Measurements from ENCODE around the gene SAMSN1.

SAMSN1 gene

DNA sequence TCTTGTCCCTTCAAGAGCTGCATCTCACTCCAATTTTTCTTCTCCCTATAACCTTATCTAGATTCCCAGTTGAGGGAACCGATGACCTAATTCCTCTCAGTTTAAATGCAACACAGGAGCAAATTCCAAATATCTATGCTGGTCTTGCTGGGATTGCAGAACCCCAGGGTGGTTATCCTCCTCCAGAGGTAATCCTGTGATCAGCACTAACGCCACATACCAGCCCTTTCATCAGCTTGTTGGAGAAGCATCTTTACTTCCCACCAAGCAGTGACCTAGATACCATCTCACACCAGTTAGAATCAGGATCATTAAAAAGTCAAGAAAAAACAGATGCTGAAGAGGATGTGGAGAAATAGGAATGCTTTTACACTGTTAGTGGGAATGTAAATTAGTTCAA lies 52.4 kb downstream of the SAMSN1 start:
- no peaks in the 10 kb centered on the region for H3K27me3 ChIP-seq (ENCODE audit: control insufficient read depth, insufficient read depth, low read length)
- no peaks in the 10 kb centered on the region for H3K36me3 ChIP-seq (ENCODE audit: control insufficient read depth, low read depth, low read length)
- H3K9me3 ChIP-seq (ENCODE audit: control insufficient read depth, low read depth, low read length) = no peaks in the 10 kb centered on the region
- H3K4me3 ChIP-seq (ENCODE audit: low read length) = no peak overlapping the region
- H3K4me1 ChIP-seq (ENCODE audit: control insufficient read depth, low read depth, low read length) = peaks cover 5% of the 10 kb centered on the region
- H3K9ac ChIP-seq (ENCODE audit: low read length) = no peak overlapping the region
- H3K27ac ChIP-seq (ENCODE audit: low read length) = no peak overlapping the region

DNA sequence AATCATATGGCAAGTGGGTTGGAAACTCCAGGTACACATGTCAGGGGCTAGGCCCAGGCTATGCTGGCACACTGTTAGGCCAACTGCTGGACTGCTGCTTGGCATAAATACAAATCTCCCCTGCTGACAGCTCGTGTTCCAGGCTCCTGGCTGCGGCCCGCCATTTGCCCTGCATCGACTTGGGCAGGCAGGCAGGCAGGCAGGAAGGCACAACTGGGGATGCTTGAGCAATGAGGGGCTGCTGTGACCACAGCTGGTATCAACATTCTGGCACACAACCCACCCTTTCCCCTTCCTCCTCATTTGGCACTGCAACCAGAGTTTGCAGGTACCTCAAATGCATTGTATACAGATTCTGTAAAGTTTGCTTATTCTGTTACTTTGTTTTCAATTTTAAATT lies 53.2 kb downstream of the SAMSN1 start:
- Histone ChIP-seq H3K4me1 (ENCODE audit: control insufficient read depth, low read depth, low read length) (peaks cover 2% of the 10 kb centered on the region), H3K9me3 (ENCODE audit: control insufficient read depth, low read depth, low read length) (no peaks in the 10 kb centered on the region), H3K27me3 (ENCODE audit: control insufficient read depth, insufficient read depth, low read length) (no peaks in the 10 kb centered on the region), H3K9ac (ENCODE audit: low read length) (no peak overlapping the region), H3K4me3 (ENCODE audit: low read length) (no peak overlapping the region), H3K27ac (ENCODE audit: low read length) (no peak overlapping the region), H3K36me3 (ENCODE audit: control insufficient read depth, low read depth, low read length) (no peaks in the 10 kb centered on the region)

DNA sequence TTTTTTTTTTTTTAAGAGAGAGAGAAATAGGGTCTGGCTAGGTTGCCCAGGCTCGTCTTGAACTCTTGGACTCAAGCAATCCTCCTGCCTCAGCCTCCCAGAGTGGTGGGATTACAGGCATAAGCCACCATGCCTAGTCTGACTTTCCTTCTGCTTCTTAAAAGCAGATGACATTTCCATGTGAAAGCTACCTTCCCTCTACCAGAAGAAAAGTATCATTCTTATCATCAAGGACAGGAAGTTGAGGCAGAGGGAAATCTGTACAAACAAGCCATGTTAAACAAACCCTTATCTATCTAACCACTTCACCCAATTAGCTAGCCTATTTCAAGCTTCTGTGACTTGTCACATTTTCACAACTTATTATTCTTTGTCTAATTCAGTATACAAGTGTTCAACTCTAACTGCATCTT lies 54.8 kb downstream of the SAMSN1 start:
- Histone ChIP-seq H3K4me3 (ENCODE audit: low read length) (no peak overlapping the region), H3K9ac (ENCODE audit: low read length) (no peak overlapping the region), H3K27ac (ENCODE audit: low read length) (no peak overlapping the region), H3K9me3 (ENCODE audit: control insufficient read depth, low read depth, low read length) (no peaks in the 10 kb centered on the region), H3K27me3 (ENCODE audit: control insufficient read depth, insufficient read depth, low read length) (no peaks in the 10 kb centered on the region), H3K36me3 (ENCODE audit: control insufficient read depth, low read depth, low read length) (no peaks in the 10 kb centered on the region), H3K4me1 (ENCODE audit: control insufficient read depth, low read depth, low read length) (no peaks in the 10 kb centered on the region)

DNA sequence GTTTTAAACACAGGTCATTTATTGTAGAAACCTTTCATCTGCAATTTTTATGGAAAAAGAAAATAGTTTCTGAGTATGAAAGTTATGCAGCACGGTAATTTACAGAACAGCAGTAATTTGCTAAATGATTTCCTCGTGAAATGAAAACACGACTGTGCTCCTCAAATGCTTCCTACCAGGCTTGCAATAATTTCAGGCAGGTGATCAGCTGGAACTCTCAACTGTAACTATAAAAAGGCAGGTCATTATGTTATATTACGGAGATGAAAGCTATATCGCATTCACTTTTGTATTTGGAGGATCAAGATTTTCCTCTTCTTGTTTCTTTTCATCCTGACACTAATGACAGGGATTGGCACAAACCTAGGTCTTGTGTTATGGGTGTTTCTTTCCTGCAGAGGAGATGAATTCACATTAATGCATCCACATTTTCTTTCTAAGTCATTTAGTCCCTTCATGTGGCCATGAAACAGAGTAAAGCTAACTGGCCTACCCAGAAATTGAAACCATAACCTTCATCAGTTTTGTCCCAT lies 57.4 kb downstream of the SAMSN1 start:
- Histone ChIP-seq H3K9ac (ENCODE audit: low read length) (no peak overlapping the region), H3K27me3 (ENCODE audit: control insufficient read depth, insufficient read depth, low read length) (no peaks in the 10 kb centered on the region), H3K4me3 (ENCODE audit: low read length) (no peak overlapping the region), H3K9me3 (ENCODE audit: control insufficient read depth, low read depth, low read length) (no peaks in the 10 kb centered on the region), H3K27ac (ENCODE audit: low read length) (no peak overlapping the region), H3K36me3 (ENCODE audit: control insufficient read depth, low read depth, low read length) (no peaks in the 10 kb centered on the region), H3K4me1 (ENCODE audit: control insufficient read depth, low read depth, low read length) (no peaks in the 10 kb centered on the region)

DNA sequence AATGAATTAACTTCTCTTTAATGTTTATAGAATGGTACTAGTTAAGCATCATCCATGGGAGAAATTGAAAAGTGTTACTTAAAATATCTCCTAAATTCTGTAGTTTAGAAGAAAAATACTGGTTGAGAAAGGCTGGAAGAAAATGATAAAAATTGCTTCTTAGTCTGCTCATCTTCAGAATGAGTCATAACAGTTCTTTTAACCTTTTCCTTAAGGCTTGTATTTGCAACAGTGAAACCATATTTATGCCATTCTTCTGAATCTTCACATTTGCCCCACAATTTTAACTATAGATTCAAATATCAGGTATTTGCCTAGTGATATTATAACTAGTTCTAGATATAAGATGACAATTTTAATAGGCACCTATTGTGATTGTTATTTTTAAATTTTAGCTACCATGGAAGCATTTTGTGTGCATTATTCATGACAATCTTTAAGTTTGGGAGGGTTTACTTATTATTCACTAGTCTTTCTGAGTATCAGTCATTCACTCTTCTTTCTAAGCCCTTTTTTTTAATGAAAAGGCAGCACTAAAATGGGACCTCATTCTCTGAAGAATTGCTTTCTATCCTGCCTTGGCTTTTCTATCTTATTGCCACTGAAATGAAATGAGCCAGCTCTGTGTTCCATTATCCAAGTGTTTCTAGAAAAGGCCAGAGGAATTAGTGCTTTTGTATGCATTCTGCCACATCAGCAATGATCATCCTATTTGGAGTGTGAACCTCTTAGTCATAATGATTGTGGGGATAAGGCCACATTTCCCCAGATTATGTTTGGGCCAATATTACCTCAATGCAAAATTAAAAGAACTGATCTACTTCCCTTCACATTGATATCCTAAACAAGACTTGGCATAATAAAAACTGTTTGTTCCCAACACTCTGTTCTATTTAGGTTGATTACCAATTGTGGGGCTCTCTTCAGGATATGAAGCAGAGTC lies 58.4 kb downstream of the SAMSN1 start:
- H3K4me1 ChIP-seq (ENCODE audit: control insufficient read depth, low read depth, low read length) = no peaks in the 10 kb centered on the region
- no peaks in the 10 kb centered on the region for H3K27me3 ChIP-seq (ENCODE audit: control insufficient read depth, insufficient read depth, low read length)
- H3K4me3 ChIP-seq (ENCODE audit: low read length) = no peak overlapping the region
- H3K9ac ChIP-seq (ENCODE audit: low read length) = no peak overlapping the region
- H3K9me3 ChIP-seq (ENCODE audit: control insufficient read depth, low read depth, low read length) = no peaks in the 10 kb centered on the region
- H3K36me3 ChIP-seq (ENCODE audit: control insufficient read depth, low read depth, low read length) = no peaks in the 10 kb centered on the region
- H3K27ac ChIP-seq (ENCODE audit: low read length) = no peak overlapping the region

DNA sequence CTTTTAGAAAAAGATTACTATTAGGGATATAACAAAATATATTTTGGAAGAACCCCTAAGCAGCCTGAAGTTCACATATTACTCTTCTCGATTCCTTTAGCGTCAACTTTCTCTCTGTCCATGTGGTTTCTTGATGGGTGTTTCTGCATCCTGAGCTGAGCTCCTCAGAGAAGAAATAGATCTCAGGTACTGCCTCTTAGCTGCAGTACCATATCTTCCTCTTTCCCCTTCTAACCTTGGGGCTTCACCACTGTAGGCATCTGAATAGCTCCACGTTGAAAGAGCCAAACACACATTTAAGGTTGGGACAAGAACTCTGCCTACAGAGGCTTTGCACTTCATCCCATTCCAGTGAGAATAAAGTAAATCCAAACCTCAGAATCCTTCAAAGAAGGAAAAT lies 59.2 kb downstream of the SAMSN1 start:
- H3K9me3 ChIP-seq (ENCODE audit: control insufficient read depth, low read depth, low read length) = no peaks in the 10 kb centered on the region
- H3K4me3 ChIP-seq (ENCODE audit: low read length) = no peak overlapping the region
- no peak overlapping the region for H3K9ac ChIP-seq (ENCODE audit: low read length)
- no peaks in the 10 kb centered on the region for H3K27me3 ChIP-seq (ENCODE audit: control insufficient read depth, insufficient read depth, low read length)
- H3K4me1 ChIP-seq (ENCODE audit: control insufficient read depth, low read depth, low read length) = no peaks in the 10 kb centered on the region
- no peaks in the 10 kb centered on the region for H3K36me3 ChIP-seq (ENCODE audit: control insufficient read depth, low read depth, low read length)
- no peak overlapping the region for H3K27ac ChIP-seq (ENCODE audit: low read length)

DNA sequence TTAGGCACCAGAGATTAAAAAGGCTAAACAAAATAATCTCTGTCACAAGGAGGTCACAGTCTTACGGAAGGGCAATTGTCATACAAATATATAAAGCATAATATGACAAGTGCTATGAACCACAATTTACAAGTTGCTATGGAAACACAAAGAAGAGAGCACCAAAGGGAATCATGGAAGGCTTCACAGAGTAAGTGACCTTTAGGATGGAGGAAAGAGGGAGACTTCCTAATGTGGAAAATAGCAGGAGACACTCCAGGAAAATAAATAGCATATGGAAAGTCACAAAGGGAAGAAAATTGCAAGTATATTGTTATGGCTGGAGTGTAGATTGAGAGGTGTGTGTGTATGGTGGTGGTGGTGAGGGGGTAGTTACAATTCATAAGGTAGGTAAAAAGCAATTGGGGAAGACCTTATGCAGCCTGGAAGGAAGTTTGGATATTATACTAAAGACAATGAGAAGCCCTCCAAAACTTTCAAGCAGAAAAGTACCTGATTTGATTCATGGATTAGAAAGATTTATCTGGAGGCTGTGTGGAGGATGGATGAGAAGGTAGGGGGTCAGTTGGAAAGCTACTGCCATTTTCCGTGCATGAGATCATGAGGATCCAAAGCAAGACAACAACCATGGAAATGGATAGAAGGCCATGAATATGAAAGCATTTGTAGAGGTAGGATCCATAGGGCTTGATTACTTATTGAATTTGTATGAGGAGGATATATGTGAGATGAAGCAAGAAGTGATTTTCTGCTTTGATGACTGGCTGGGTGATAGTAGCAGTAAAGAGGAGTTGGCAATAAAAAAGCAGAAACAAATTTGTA lies 61.7 kb downstream of the SAMSN1 start:
- H3K9me3 ChIP-seq (ENCODE audit: control insufficient read depth, low read depth, low read length) = no peaks in the 10 kb centered on the region
- H3K4me3 ChIP-seq (ENCODE audit: low read length) = no peak overlapping the region
- no peak overlapping the region for H3K27ac ChIP-seq (ENCODE audit: low read length)
- no peaks in the 10 kb centered on the region for H3K27me3 ChIP-seq (ENCODE audit: control insufficient read depth, insufficient read depth, low read length)
- H3K9ac ChIP-seq (ENCODE audit: low read length) = no peak overlapping the region
- no peaks in the 10 kb centered on the region for H3K4me1 ChIP-seq (ENCODE audit: control insufficient read depth, low read depth, low read length)
- H3K36me3 ChIP-seq (ENCODE audit: control insufficient read depth, low read depth, low read length) = no peaks in the 10 kb centered on the region

DNA sequence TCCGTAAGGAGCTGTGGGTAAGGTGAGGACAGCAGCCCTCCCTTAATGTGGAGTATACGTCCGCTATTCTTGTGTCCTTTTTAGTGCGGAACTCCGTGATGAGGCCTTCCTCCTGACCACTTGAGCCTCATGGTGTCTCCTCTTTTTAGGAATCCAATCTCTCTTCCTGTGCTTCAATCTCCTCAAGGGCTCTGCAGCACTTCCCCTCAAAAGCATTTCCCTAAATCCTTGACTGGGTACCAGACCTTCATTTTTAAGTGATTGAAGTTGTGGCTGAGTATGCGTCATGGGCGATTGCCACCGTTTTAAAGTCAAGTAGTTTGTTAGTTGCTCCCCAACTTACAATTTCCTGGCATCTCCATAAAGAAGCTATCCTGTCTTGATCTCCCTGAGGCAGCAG lies 62.8 kb downstream of the SAMSN1 start:
- Histone ChIP-seq H3K9ac (ENCODE audit: low read length) (no peak overlapping the region), H3K27me3 (ENCODE audit: control insufficient read depth, insufficient read depth, low read length) (no peaks in the 10 kb centered on the region), H3K36me3 (ENCODE audit: control insufficient read depth, low read depth, low read length) (no peaks in the 10 kb centered on the region), H3K4me3 (ENCODE audit: low read length) (no peak overlapping the region), H3K4me1 (ENCODE audit: control insufficient read depth, low read depth, low read length) (no peaks in the 10 kb centered on the region), H3K9me3 (ENCODE audit: control insufficient read depth, low read depth, low read length) (no peaks in the 10 kb centered on the region), H3K27ac (ENCODE audit: low read length) (no peak overlapping the region)

DNA sequence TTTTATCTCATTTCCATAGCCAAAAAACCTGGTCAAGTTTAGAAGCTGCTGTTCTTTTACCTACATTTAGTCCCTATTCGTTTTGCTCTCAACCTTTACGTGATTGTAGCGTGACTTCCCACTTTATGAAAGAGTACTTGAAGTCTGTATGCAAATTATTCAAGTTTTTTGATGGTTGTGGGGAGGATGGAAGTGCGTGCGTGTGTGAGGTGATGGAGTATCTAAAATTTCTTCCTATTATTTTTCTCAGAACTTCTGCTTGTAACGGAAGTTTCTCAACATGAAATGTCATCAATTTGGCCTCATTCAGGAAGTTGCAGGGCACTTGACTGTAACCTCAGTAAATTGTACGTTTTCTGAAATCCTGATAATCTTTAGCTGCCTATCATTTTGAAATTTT lies 64.0 kb downstream of the SAMSN1 start:
- Histone ChIP-seq H3K27ac (ENCODE audit: low read length) (no peak overlapping the region), H3K9me3 (ENCODE audit: control insufficient read depth, low read depth, low read length) (no peaks in the 10 kb centered on the region), H3K36me3 (ENCODE audit: control insufficient read depth, low read depth, low read length) (no peaks in the 10 kb centered on the region), H3K4me1 (ENCODE audit: control insufficient read depth, low read depth, low read length) (no peaks in the 10 kb centered on the region), H3K27me3 (ENCODE audit: control insufficient read depth, insufficient read depth, low read length) (no peaks in the 10 kb centered on the region), H3K4me3 (ENCODE audit: low read length) (no peak overlapping the region), H3K9ac (ENCODE audit: low read length) (no peak overlapping the region)

DNA sequence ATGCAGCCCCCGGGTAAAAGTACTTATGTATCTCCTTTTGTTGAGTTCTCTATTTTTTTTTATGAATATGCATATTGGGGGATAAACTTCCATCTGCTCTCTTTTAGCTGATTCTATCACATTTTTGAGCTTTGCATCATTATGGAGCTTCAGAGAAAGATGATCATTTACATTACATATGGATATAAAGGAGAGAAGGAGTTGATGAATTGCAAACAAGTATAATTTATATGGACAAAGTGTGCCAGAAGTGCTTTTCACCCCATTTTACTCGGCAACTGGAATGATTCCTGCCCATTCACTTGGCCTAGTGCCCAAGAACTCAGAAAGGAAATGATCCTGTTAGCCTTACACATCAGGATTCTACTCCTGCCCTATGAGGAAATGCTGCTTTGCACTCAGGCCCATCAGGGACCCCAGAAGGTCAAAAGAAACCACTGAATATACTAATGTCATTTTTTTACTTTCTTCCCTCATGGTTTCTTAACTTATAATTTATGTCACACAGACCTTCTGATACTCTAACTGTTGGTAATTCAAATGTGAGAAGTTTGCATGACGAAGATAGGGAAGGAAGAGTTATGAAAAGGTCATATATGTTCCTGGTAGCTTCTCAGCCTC lies 65.6 kb downstream of the SAMSN1 start:
- Histone ChIP-seq H3K9ac (ENCODE audit: low read length) (no peak overlapping the region), H3K27ac (ENCODE audit: low read length) (no peak overlapping the region), H3K9me3 (ENCODE audit: control insufficient read depth, low read depth, low read length) (no peaks in the 10 kb centered on the region), H3K36me3 (ENCODE audit: control insufficient read depth, low read depth, low read length) (no peaks in the 10 kb centered on the region), H3K4me3 (ENCODE audit: low read length) (no peak overlapping the region), H3K27me3 (ENCODE audit: control insufficient read depth, insufficient read depth, low read length) (no peaks in the 10 kb centered on the region), H3K4me1 (ENCODE audit: control insufficient read depth, low read depth, low read length) (no peaks in the 10 kb centered on the region)

DNA sequence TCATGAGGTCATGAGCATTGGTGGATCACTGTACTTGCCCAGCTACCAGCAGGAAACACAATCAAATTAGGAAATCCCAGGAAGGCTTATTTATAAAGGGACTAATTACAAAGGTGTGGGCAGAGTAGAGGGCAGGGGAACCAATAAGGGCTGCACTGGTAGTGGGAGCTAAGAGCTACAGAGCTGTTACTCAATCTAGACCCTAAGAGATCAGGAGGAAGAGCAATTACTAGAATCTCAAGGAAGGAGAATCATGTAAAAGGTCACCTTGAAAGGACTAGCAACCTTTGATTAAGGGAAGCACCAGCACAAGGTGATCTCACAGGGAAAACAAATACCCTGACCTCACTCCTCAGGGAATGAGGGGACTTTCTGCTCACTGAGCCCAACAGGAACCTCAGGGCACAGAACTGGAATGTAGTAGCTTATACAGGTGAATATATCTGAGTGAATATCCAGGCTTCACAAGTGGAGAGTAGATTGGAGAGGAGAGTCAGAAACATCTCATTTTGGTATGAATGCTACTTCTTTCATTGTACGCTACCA lies 66.8 kb downstream of the SAMSN1 start:
- H3K27ac ChIP-seq (ENCODE audit: low read length) = no peak overlapping the region
- no peak overlapping the region for H3K9ac ChIP-seq (ENCODE audit: low read length)
- no peaks in the 10 kb centered on the region for H3K36me3 ChIP-seq (ENCODE audit: control insufficient read depth, low read depth, low read length)
- no peak overlapping the region for H3K4me3 ChIP-seq (ENCODE audit: low read length)
- H3K27me3 ChIP-seq (ENCODE audit: control insufficient read depth, insufficient read depth, low read length) = no peaks in the 10 kb centered on the region
- no peaks in the 10 kb centered on the region for H3K9me3 ChIP-seq (ENCODE audit: control insufficient read depth, low read depth, low read length)
- no peaks in the 10 kb centered on the region for H3K4me1 ChIP-seq (ENCODE audit: control insufficient read depth, low read depth, low read length)
